ENCODE measurements around the gene GLMP.

GRCh38 chr1:156276966-156277381, 18.5 kb downstream of the GLMP start:
- TF ChIP-seq POLR2A (IDR thresholded peaks at IDR 0.05; ENCODE audit: low read depth, low read length): no peak
- no peak for TF ChIP-seq POLR2AphosphoS5 (IDR thresholded peaks at IDR 0.05; ENCODE audit: low read depth, low read length)
- TF ChIP-seq TAF1 (IDR thresholded peaks at IDR 0.05; ENCODE audit: borderline replicate concordance, low read depth, low read length): no peak
